ENCODE measurements around the gene RNU2-63P. TPM values are rescaled to one million over a fixed set of nuclear protein-coding genes. Genes with fewer than 3 reads are reported as not detected.

The RNU2-63P gene
- total RNA-seq, 4 donors from 2014 or later, result not detected

GRCh38 chr2:88028931-88029330, 12.6 kb upstream of the RNU2-63P start:
- intact Hi-C loops (cut with DNase I; ENCODE audit: low total_unique reads) (no loop called here), in situ Hi-C loops (cut with MboI; ENCODE audit: low pct_ligation_motif_present in 1 of 4, low pct_unique_long_range_greater_than_20kb in 1 of 4, low sequenced_read_pairs in 3 of 4) (no loop called here)
- no peaks in the 10 kb centered on the region for H3K4me1 ChIP-seq
- H3K4me3 ChIP-seq, result no peak overlapping the region
- DNase-seq, result no peak
- no peaks in the 10 kb centered on the region for H3K9me3 ChIP-seq
- 91 to 96% methylated on average over 4 of the region's 4 CpGs for WGBS, 2 donors (ENCODE audit: low coverage in 1 of 2)
- no peak overlapping the region for H3K27ac ChIP-seq
- peaks cover 0 to 52% (median 16%) of the 10 kb centered on the region in 4 donors for H3K36me3 ChIP-seq
- no peaks in the 10 kb centered on the region for H3K27me3 ChIP-seq
- TF ChIP-seq POLR2AphosphoS5 (IDR thresholded peaks at IDR 0.05), result no peak
- no peak for TF ChIP-seq POLR2A (IDR thresholded peaks at IDR 0.05)
- TF ChIP-seq, protein P1, sequence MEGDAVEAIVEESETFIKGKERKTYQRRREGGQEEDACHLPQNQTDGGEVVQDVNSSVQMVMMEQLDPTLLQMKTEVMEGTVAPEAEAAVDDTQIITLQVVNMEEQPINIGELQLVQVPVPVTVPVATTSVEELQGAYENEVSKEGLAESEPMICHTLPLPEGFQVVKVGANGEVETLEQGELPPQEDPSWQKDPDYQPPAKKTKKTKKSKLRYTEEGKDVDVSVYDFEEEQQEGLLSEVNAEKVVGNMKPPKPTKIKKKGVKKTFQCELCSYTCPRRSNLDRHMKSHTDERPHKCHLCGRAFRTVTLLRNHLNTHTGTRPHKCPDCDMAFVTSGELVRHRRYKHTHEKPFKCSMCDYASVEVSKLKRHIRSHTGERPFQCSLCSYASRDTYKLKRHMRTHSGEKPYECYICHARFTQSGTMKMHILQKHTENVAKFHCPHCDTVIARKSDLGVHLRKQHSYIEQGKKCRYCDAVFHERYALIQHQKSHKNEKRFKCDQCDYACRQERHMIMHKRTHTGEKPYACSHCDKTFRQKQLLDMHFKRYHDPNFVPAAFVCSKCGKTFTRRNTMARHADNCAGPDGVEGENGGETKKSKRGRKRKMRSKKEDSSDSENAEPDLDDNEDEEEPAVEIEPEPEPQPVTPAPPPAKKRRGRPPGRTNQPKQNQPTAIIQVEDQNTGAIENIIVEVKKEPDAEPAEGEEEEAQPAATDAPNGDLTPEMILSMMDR (IDR thresholded peaks at IDR 0.05), result no peak

GRCh38 chr2:88027697-88028389, 11.5 kb upstream of the RNU2-63P start:
- no peaks in the 10 kb centered on the region for H3K9me3 ChIP-seq
- 83 to 89% methylated on average over 6 to 10 of the region's 10 CpGs for WGBS, 2 donors (ENCODE audit: low coverage in 1 of 2)
- peaks cover 0 to 45% (median 13%) of the 10 kb centered on the region in 4 donors for H3K36me3 ChIP-seq
- H3K27me3 ChIP-seq, result no peaks in the 10 kb centered on the region
- in situ Hi-C loops (cut with MboI; ENCODE audit: low pct_ligation_motif_present in 1 of 4, low pct_unique_long_range_greater_than_20kb in 1 of 4, low sequenced_read_pairs in 3 of 4), result no loop called here
- intact Hi-C loops (cut with DNase I; ENCODE audit: low total_unique reads), result no loop called here
- H3K4me1 ChIP-seq, result no peaks in the 10 kb centered on the region
- TF ChIP-seq POLR2A (IDR thresholded peaks at IDR 0.05), result no peak
- TF ChIP-seq, protein P1 (IDR thresholded peaks at IDR 0.05), result no peak
- TF ChIP-seq POLR2AphosphoS5 (IDR thresholded peaks at IDR 0.05), result no peak
- TF ChIP-seq EP300 (IDR thresholded peaks at IDR 0.05; ENCODE audit: low read depth), result no peak
- H3K27ac ChIP-seq, result peak overlapping the region in 1 of 4 donors; percentile 20
- DNase-seq, result no peak
- H3K4me3 ChIP-seq, result no peak overlapping the region

- no peak for DNase-seq
- Histone ChIP-seq H3K4me3 (no peak overlapping the region), H3K27ac (no peak overlapping the region), H3K36me3 (peaks cover 0 to 17% (median 7%) of the 10 kb centered on the region in 4 donors), H3K4me1 (no peaks in the 10 kb centered on the region), H3K9me3 (no peaks in the 10 kb centered on the region), H3K27me3 (no peaks in the 10 kb centered on the region)
- 88 to 92% methylated on average over 2 to 6 of the region's 6 CpGs for WGBS, 2 donors (ENCODE audit: low coverage in 1 of 2)
- in situ Hi-C loops (cut with MboI; ENCODE audit: low pct_ligation_motif_present in 1 of 4, low pct_unique_long_range_greater_than_20kb in 1 of 4, low sequenced_read_pairs in 3 of 4), result no loop called here
- intact Hi-C loops (cut with DNase I; ENCODE audit: low total_unique reads), result no loop called here
- TF ChIP-seq EP300 (IDR thresholded peaks at IDR 0.05; ENCODE audit: low read depth) (no peak), POLR2A (IDR thresholded peaks at IDR 0.05) (no peak)
Measured at GRCh38 chr2:88024509-88024908, 8.2 kb upstream of the RNU2-63P start.

DNA sequence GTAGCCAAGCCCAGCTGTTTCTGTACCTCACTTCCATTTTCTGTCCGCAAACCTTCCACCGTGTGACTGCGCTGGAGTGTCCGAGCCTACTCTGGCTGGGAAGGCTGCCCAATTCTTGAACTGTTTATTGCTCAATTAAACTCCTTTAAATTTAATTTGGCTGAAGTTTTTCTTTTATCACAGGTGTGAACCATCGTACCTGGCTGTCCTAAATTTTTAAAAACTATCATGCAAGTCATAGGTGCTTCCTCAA, 6.2 kb upstream of the RNU2-63P start:
- Histone ChIP-seq H3K27ac (no peak overlapping the region), H3K9me3 (no peaks in the 10 kb centered on the region), H3K4me3 (no peak overlapping the region), H3K4me1 (peaks cover 0 to 2% (median under 1%) of the 10 kb centered on the region in 4 donors), H3K27me3 (no peaks in the 10 kb centered on the region), H3K36me3 (no peaks in the 10 kb centered on the region)
- peak; percentile 37 for DNase-seq
- 58% methylated on average over 5 of the region's 5 CpGs; no CpG with 5 or more reads in 1 of the 2 donors for WGBS, 2 donors (ENCODE audit: low coverage in 1 of 2)
- TF ChIP-seq, protein P1 (IDR thresholded peaks at IDR 0.05), result no peak
- no peak for TF ChIP-seq POLR2AphosphoS5 (IDR thresholded peaks at IDR 0.05)
- no peak for TF ChIP-seq EP300 (IDR thresholded peaks at IDR 0.05; ENCODE audit: low read depth)
- no peak for TF ChIP-seq POLR2A (IDR thresholded peaks at IDR 0.05)
- in situ Hi-C loops (cut with MboI; ENCODE audit: low pct_ligation_motif_present in 1 of 4, low pct_unique_long_range_greater_than_20kb in 1 of 4, low sequenced_read_pairs in 3 of 4), result no loop called here
- intact Hi-C loops (cut with DNase I; ENCODE audit: low total_unique reads), result no loop called here

DNA sequence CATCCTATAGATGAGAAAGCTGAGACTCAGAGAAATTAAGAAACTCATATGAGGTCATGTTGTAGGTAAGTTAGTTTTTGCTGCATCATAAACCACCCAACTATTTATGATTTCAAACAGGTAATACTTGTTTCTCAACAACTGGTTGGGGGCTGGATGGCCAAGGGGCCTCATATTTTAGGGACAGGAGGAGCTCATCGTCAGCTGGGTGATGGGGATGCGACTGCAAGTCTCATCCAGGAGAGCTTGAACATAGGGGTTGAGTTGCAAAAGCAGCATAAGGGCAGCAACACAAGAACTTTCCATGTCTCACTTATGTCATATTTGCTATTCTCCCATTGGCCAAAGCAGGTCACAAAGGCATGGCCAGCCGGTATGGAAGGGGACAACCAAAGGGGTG, 3.6 kb upstream of the RNU2-63P start:
- H3K9me3 ChIP-seq, result no peaks in the 10 kb centered on the region
- no peaks in the 10 kb centered on the region for H3K27me3 ChIP-seq
- peaks cover 0 to 8% (median 6%) of the 10 kb centered on the region in 4 donors for H3K4me1 ChIP-seq
- 90% methylated on average over 3 of the region's 3 CpGs; no CpG with 5 or more reads in 1 of the 2 donors for WGBS, 2 donors (ENCODE audit: low coverage in 1 of 2)
- intact Hi-C loops (cut with DNase I; ENCODE audit: low total_unique reads), result no loop called here
- no peak overlapping the region for H3K4me3 ChIP-seq
- in situ Hi-C loops (cut with MboI; ENCODE audit: low pct_ligation_motif_present in 1 of 4, low pct_unique_long_range_greater_than_20kb in 1 of 4, low sequenced_read_pairs in 3 of 4), result no loop called here
- no peak for TF ChIP-seq POLR2A (IDR thresholded peaks at IDR 0.05)
- TF ChIP-seq EP300 (IDR thresholded peaks at IDR 0.05; ENCODE audit: low read depth), result no peak
- TF ChIP-seq, protein P1 (IDR thresholded peaks at IDR 0.05), result no peak
- no peak for TF ChIP-seq POLR2AphosphoS5 (IDR thresholded peaks at IDR 0.05)
- no peak overlapping the region for H3K27ac ChIP-seq
- no peaks in the 10 kb centered on the region for H3K36me3 ChIP-seq
- DNase-seq, result no peak

All from transverse colon (tissue), 4 donors.